KMS-11 (cell line): ENCODE measurements around the gene BCL2A1.

Experiments
- H2AFZ ChIP-seq: fragments of 200-600 bp; sonication (generic); 2 replicates; pipeline ENCODE4 v1.6.1; 2016; ENCODE audit warnings: antibody characterized with exemption, mixed run types, low read depth
- H3K27ac ChIP-seq: fragments of 200-600 bp; sonication (generic); 2 replicates; pipeline ENCODE4 v1.6.1; 2016; ENCODE audit warnings: mild to moderate bottlenecking, mixed run types
- H3K27me3 ChIP-seq: fragments of 200-600 bp; sonication (generic); 2 replicates; pipeline ENCODE4 v1.6.1; 2017; ENCODE audit warnings: mild to moderate bottlenecking, low read depth, mixed run types, moderate library complexity; ENCODE audit not compliant: insufficient read depth
- H3K36me3 ChIP-seq: fragments of 200-600 bp; sonication (generic); 2 replicates; pipeline ENCODE4 v1.6.1; 2017; ENCODE audit warnings: mild to moderate bottlenecking, mixed run types; ENCODE audit not compliant: insufficient read depth
- H3K4me1 ChIP-seq: fragments of 200-600 bp; sonication (generic); 2 replicates; pipeline ENCODE4 v1.6.1; 2016; ENCODE audit warnings: mild to moderate bottlenecking, low read depth, mixed run types; ENCODE audit not compliant: poor library complexity, severe bottlenecking
- H3K4me2 ChIP-seq: fragments of 200-600 bp; sonication (generic); 2 replicates; pipeline ENCODE4 v1.7.0; 2016; ENCODE audit warnings: mild to moderate bottlenecking, mixed run types
- H3K4me3 ChIP-seq: fragments of 200-600 bp; sonication (generic); IDR thresholded peaks from 2 replicates; pipeline ENCODE4 v1.6.1; 2017; ENCODE audit warnings: low read depth, low read length, mixed read lengths; ENCODE audit not compliant: insufficient read depth
- H3K79me2 ChIP-seq: fragments of 200-600 bp; sonication (generic); 2 replicates; pipeline ENCODE4 v1.6.1; 2016; ENCODE audit warnings: low read depth, mixed run types; ENCODE audit not compliant: insufficient read depth
- H3K9ac ChIP-seq: fragments of 200-600 bp; sonication (generic); 2 replicates; pipeline ENCODE4 v1.6.1; 2016; ENCODE audit warnings: mild to moderate bottlenecking, mixed run types
- H4K20me1 ChIP-seq: fragments of 200-600 bp; sonication (generic); 2 replicates; pipeline ENCODE4 v1.6.1; 2016; ENCODE audit warnings: mild to moderate bottlenecking, mixed run types; ENCODE audit not compliant: insufficient read depth
- CTCF ChIP-seq: fragments of 200-600 bp; sonication (generic); conservative IDR thresholded peaks from 2 replicates; pipeline ENCODE4 v1.6.1; 2017; ENCODE audit warnings: low read depth, mild to moderate bottlenecking, antibody characterized with exemption, low read length, moderate library complexity, mixed read lengths

Gene BCL2A1

DNA sequence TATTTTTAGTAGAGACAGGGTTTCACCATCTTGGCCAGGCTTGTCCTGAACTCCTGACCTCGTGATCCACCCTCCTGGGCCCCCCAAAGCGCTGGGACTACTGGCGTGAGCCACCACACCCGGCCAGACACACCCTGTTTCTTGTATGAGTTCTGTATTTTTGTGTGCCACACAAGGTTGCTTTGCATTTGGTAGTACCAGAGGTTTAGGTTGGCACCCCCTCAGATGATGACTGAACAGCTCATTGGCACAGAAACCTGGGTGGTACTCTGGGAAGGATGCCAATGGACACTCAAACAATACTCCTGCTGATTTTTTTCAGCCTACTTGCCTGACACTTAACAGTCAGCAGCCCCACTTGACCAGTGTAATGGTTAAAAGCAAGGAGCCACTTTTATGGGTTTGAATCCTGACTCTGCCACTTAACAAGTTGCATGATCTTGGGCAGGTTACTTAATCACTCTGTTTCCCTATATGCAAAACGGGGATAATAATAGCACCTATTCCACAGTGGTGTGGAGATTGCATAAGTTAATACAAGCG is 39.2 kb upstream of the BCL2A1 start:
- Histone ChIP-seq H3K4me3 (no peak overlapping the region), H2AFZ (no peak overlapping the region), H3K27me3 (no peaks in the 10 kb centered on the region), H3K36me3 (no peaks in the 10 kb centered on the region), H3K79me2 (no peaks in the 10 kb centered on the region), H3K4me1 (no peaks in the 10 kb centered on the region), H4K20me1 (no peaks in the 10 kb centered on the region), H3K4me2 (no peak overlapping the region), H3K27ac (no peak overlapping the region), H3K9ac (no peak overlapping the region)
- TF ChIP-seq CTCF, result no peak

DNA sequence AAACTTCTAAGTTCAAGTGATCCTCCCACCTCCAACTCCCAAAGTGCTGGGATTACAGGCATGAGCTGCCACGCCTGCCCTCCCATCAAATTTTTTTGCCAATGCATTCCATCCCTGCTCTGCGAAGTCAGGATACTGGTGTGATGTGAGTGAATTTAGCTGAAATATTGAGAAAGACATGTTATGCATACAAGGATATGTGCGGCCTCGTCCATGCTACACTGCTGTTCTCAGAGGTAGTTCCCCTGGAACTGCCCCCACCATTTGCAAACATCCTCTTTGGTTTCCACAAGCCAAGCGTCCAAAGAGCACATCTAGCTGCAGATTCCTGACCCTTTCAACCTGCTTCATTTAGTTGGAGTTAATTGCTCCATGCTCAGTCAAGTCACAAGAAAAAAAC is 36.5 kb upstream of the BCL2A1 start:
- H4K20me1 ChIP-seq, result no peaks in the 10 kb centered on the region
- no peak overlapping the region for H2AFZ ChIP-seq
- no peak overlapping the region for H3K4me2 ChIP-seq
- no peaks in the 10 kb centered on the region for H3K79me2 ChIP-seq
- no peaks in the 10 kb centered on the region for H3K4me1 ChIP-seq
- no peaks in the 10 kb centered on the region for H3K36me3 ChIP-seq
- H3K27me3 ChIP-seq, result no peaks in the 10 kb centered on the region
- no peak overlapping the region for H3K4me3 ChIP-seq
- no peak for TF ChIP-seq CTCF
- H3K9ac ChIP-seq, result no peak overlapping the region
- no peak overlapping the region for H3K27ac ChIP-seq

- no peak overlapping the region for H3K9ac ChIP-seq
- no peaks in the 10 kb centered on the region for H3K4me1 ChIP-seq
- no peak for TF ChIP-seq CTCF
- H3K4me3 ChIP-seq, result no peak overlapping the region
- H2AFZ ChIP-seq, result no peak overlapping the region
- H3K27me3 ChIP-seq, result no peaks in the 10 kb centered on the region
- no peaks in the 10 kb centered on the region for H4K20me1 ChIP-seq
- H3K79me2 ChIP-seq, result no peaks in the 10 kb centered on the region
- H3K4me2 ChIP-seq, result no peak overlapping the region
- H3K36me3 ChIP-seq, result no peaks in the 10 kb centered on the region
- H3K27ac ChIP-seq, result no peak overlapping the region
Observed at GRCh38 chr15:80006946-80007345, 36.0 kb upstream of the BCL2A1 start.

- Histone ChIP-seq H2AFZ (no peak overlapping the region), H3K36me3 (no peaks in the 10 kb centered on the region)
Observed at GRCh38 chr15:80003934-80004472, 33.0 kb upstream of the BCL2A1 start.

More at GRCh38 chr15:80003934-80004472, 33.0 kb upstream of the BCL2A1 start:
- Histone ChIP-seq H4K20me1 (no peaks in the 10 kb centered on the region), H3K9ac (no peak overlapping the region), H3K4me1 (no peaks in the 10 kb centered on the region), H3K27ac (no peak overlapping the region), H3K79me2 (no peaks in the 10 kb centered on the region), H3K4me2 (no peak overlapping the region), H3K27me3 (no peaks in the 10 kb centered on the region), H3K4me3 (no peak overlapping the region)
- TF ChIP-seq CTCF, result no peak
